ENCODE results near the gene METTL24. TPM values are rescaled to one million over a fixed set of nuclear protein-coding genes. Genes with fewer than 3 reads are reported as not detected.

Gene METTL24
- total and polyA plus RNA-seq, 2 of the 8 experiments (the other 6 are each of a cell fraction or from before 2014, with no cell fraction given) = 0.30 to 0.39 TPM

- TF ChIP-seq KDM1A (IDR thresholded peaks at IDR 0.05; ENCODE audit: borderline replicate concordance, low read length) (no peak), CTCF (IDR thresholded peaks at IDR 0.05; ENCODE audit: control extremely low read depth in 1 of 3, insufficient read depth in 1 of 3, low read depth in 1 of 3, low read length in 3 of 3) (no peak), CHD1 (IDR thresholded peaks at IDR 0.05; ENCODE audit: low read depth, low read length) (no peak), SUZ12 (IDR thresholded peaks at IDR 0.05; ENCODE audit: low read length) (no peak)
Measured at GRCh38 chr6:110367825-110368224, 9.7 kb upstream of the METTL24 start (continued).
